Upper lobe of left lung (tissue), 4 donors: ENCODE results near the gene BCL3.

Experiments used
- CTCF ChIP-seq, 6 experiments: fragments of 450-650 bp in 4 of 6; fragments of 200-600 bp in 2 of 6; sonication (generic) in 2 of 6; IDR thresholded peaks; one replicate each; pipeline ENCODE4 v1.5.1; 2016 to 2019; ENCODE audit warnings: antibody characterized with exemption in 6 of 6
- EP300 ChIP-seq, 4 donors: sonication (generic); formaldehyde crosslinking; IDR thresholded peaks; one replicate each; pipeline ENCODE4 v1.5.1; 2017; ENCODE audit warnings: antibody characterized with exemption in 4 of 4, control low read depth in 2 of 4
- POLR2A ChIP-seq, 4 donors: fragments of 450-650 bp; IDR thresholded peaks; one replicate each; pipeline ENCODE4 v1.5.1; 2016 to 2017; ENCODE audit warnings: antibody characterized with exemption in 4 of 4, mild to moderate bottlenecking in 2 of 4
- POLR2AphosphoS5 ChIP-seq, 2 donors: sonication (generic); formaldehyde crosslinking; IDR thresholded peaks; one replicate each; pipeline ENCODE4 v1.5.1; 2017; ENCODE audit warnings: antibody characterized with exemption in 2 of 2

GRCh38 chr19:44725684-44726083 lies 22.8 kb upstream of the BCL3 start:
- TF ChIP-seq POLR2A (IDR thresholded peaks at IDR 0.05), result no peak
- no peak for TF ChIP-seq CTCF (IDR thresholded peaks at IDR 0.05)
- no peak for TF ChIP-seq EP300 (IDR thresholded peaks at IDR 0.05)
- no peak for TF ChIP-seq POLR2AphosphoS5 (IDR thresholded peaks at IDR 0.05)
